Heart left ventricle (tissue), 13 donors: ENCODE measurements around the gene OGDH.

Source experiments
- CTCF ChIP-seq, 12 donors: fragments of 200-600 bp; sonication (generic) in 4 of 12; IDR thresholded peaks; one replicate each; pipeline versions ENCODE4 v1.5.0 to v1.8.0; 2018 to 2022; ENCODE audit warnings: antibody characterized with exemption in 12 of 12, mild to moderate bottlenecking in 5 of 12
- POLR2A ChIP-seq, 2 donors: fragments of 450-650 bp; IDR thresholded peaks; one replicate each; pipeline ENCODE4 v1.6.1; 2017; ENCODE audit warnings: antibody characterized with exemption in 2 of 2, mild to moderate bottlenecking in 2 of 2, moderate library complexity in 2 of 2
- donor health status: ischemic (EF 13 %, LVEDD 7.1; RV severe dilation, severe dysfunction).
- donor health status: DM: no; HTN: yes; CAD: no.
- donor health status: DM: no; HTN: no; CAD: no.
- donor health status: ischemic (EF 25% LVEDD 6.9; RV normal size, moderate dysfunction).
- donor health status: ischemic (EF 25% LVEDD 5.7; RV mildly dilated, moderate dysfunction).
- donor health status: ischemic (EF 35%, LVEDD 5.7; RV mildly dilated, moderate dysfunction).
- donor health status: nonischemic (EF 11% LVEDD 7.7; RV severe dilation, severe dysfunction).
- donor health status: DM: yes; HTN: yes; CAD: no.
- donor health status: PGD.
- donor health status: ischemic (EF 29% LVEDD 5.4; RV normal size, mild dysfunction).
- donor health status: nonischemic (EF 23%, LVEDD 6.1; RV moderate dilation, normal function).

- TF ChIP-seq POLR2A (IDR thresholded peaks at IDR 0.05) (no peak), CTCF (IDR thresholded peaks at IDR 0.05) (no peak)
These were observed 103.6 kb downstream of the OGDH start for GRCh38 chr7:44709945-44710596.
